Measurements from ENCODE around the gene HERPUD1.

- TF ChIP-seq POLR2AphosphoS5 (IDR thresholded peaks at IDR 0.05; ENCODE audit: insufficient read depth in 1 of 2, low read depth in 1 of 2) = no peak
- TF ChIP-seq CTCF (IDR thresholded peaks at IDR 0.05) = no peak
- no peak for TF ChIP-seq POLR2A (IDR thresholded peaks at IDR 0.05)
Observed at GRCh38 chr16:56914896-56915295, 17.0 kb upstream of the HERPUD1 start.

Measured in vagina (tissue), 2 donors.